GM23338 (cell line): Measurements from ENCODE around the gene PQBP1.

ENCODE experiments used
- EZH2 ChIP-seq: fragments of 200-600 bp; sonication (generic); IDR thresholded peaks from one replicate; pipeline ENCODE4 v1.8.0; 2017; ENCODE audit warnings: antibody characterized with exemption, mild to moderate bottlenecking, low read depth; ENCODE audit not compliant: unreplicated experiment
- ZNF331 ChIP-seq: fragments of 250-450 bp; sonication (Bioruptor Pico); IDR thresholded peaks from 2 replicates; pipeline ENCODE4 v1.5.0; 2020; ENCODE audit warnings: low read depth, mild to moderate bottlenecking, moderate library complexity
- TF ChIP-seq, protein P1 (sequence below), 2 experiments: fragments of 200-600 bp in 1 of 2; sonication (generic) in 1 of 2; conservative IDR thresholded peaks; 2 replicates each; pipeline versions ENCODE4 v1.5.1 to v1.6.1; 2016 to 2017; ENCODE audit warnings: antibody characterized with exemption in 2 of 2, low read depth in 2 of 2, mild to moderate bottlenecking in 2 of 2, moderate library complexity in 1 of 2

DNA sequence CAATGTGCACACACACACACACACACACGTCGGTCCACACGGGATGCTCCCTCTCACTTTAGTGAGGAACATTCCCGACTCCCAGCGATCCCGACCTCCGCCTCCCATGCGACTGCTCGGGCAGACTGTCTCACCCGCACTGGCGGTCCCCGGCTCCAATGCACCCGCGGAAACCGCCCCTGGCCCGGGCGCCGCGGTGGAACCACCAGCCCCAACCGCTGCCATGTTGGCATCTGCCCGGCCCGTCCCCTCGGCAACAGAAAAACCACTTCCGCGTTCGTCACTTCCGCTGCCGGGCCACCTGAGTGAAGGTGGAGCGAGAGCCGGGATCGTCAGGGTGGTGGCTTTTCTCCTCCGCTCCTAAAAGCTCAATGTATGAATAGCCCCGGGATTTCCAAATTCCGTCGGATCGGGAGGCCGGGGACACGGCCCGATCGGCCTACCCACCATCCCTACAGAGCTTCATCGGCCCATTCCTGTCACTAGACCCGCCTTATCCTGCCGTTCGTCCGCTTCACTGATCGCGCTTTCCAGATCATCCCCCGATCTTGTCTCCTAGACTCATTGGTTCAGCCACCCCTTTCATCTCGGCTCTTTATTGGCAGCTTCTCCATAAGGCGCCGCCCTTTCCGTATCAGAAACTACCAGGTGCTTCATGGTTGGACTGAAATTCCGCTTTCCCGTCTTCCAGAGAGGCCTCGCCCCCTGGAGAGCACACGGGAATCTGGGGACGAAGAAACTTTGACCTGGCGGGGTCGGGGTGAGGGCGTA lies 13.9 kb downstream of the PQBP1 start, which contains the start of gene SLC35A2:
- TF ChIP-seq, protein P1, sequence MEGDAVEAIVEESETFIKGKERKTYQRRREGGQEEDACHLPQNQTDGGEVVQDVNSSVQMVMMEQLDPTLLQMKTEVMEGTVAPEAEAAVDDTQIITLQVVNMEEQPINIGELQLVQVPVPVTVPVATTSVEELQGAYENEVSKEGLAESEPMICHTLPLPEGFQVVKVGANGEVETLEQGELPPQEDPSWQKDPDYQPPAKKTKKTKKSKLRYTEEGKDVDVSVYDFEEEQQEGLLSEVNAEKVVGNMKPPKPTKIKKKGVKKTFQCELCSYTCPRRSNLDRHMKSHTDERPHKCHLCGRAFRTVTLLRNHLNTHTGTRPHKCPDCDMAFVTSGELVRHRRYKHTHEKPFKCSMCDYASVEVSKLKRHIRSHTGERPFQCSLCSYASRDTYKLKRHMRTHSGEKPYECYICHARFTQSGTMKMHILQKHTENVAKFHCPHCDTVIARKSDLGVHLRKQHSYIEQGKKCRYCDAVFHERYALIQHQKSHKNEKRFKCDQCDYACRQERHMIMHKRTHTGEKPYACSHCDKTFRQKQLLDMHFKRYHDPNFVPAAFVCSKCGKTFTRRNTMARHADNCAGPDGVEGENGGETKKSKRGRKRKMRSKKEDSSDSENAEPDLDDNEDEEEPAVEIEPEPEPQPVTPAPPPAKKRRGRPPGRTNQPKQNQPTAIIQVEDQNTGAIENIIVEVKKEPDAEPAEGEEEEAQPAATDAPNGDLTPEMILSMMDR (conservative IDR thresholded peaks at IDR 0.05; ENCODE audit: low read depth in 2 of 2), result no peak
- no peak for TF ChIP-seq ZNF331 (CRISPR knock-in tag)
- TF ChIP-seq EZH2, result no peak
